Measurements from ENCODE around the gene DNAJC22. TPM values are rescaled to one million over a fixed set of nuclear protein-coding genes. Genes with fewer than 3 reads are reported as not detected.

Gene DNAJC22
- polyA plus RNA-seq, 1 donor from 2014 or later, result not detected

- H3K4me1 Mint-ChIP-seq, result peaks cover 2 to 15% (median 11%) of the 10 kb centered on the region in 3 donors
- peaks cover 58% of the 10 kb centered on the region for H3K27me3 Mint-ChIP-seq
- peak overlapping the region in 1 of 3 donors; percentile 4 for H3K27ac Mint-ChIP-seq
- H3K4me3 Mint-ChIP-seq, result peak overlapping the region in 1 of 4 donors; percentile 62
- no peaks in the 10 kb centered on the region for H3K9me3 Mint-ChIP-seq
- peaks cover 2% of the 10 kb centered on the region for H3K36me3 Mint-ChIP-seq
Observed at GRCh38 chr12:49335955-49336644, 10.6 kb upstream of the DNAJC22 start.

- Mint-ChIP-seq H3K4me1 (peaks cover 2 to 15% (median 11%) of the 10 kb centered on the region in 3 donors), H3K4me3 (peak within 1 kb of the TSS; percentile 22 to 92 (median 67)), H3K27me3 (peaks cover 59% of the 10 kb centered on the region), H3K27ac (peak within 1 kb of the TSS; percentile 25 to 86 (median 84)), H3K9me3 (no peaks in the 10 kb centered on the region), H3K36me3 (peaks cover 2% of the 10 kb centered on the region)
Observed at GRCh38 chr12:49336645-49337584, 9.8 kb upstream of the DNAJC22 start, which contains the start of gene C1QL4. TSS of gene C1QL4 (minus strand) at chr12:49337188. CDS start at chr12:49336477, 711 bp downstream.

GRCh38 chr12:49338830-49339463 is 7.7 kb upstream of the DNAJC22 start:
- no peaks in the 10 kb centered on the region for H3K36me3 Mint-ChIP-seq
- peak overlapping the region in 2 of 4 donors; percentile 22 to 53 for H3K4me3 Mint-ChIP-seq
- H3K27me3 Mint-ChIP-seq, result peaks cover 54% of the 10 kb centered on the region
- peak overlapping the region in 1 of 3 donors; percentile 25 for H3K27ac Mint-ChIP-seq
- peaks cover 11 to 21% (median 16%) of the 10 kb centered on the region in 3 donors for H3K4me1 Mint-ChIP-seq
- no peaks in the 10 kb centered on the region for H3K9me3 Mint-ChIP-seq

- no peaks in the 10 kb centered on the region for H3K36me3 Mint-ChIP-seq
- no peaks in the 10 kb centered on the region for H3K9me3 Mint-ChIP-seq
- H3K4me1 Mint-ChIP-seq, result peaks cover 12 to 21% (median 16%) of the 10 kb centered on the region in 3 donors
- peak overlapping the region in 1 of 4 donors; percentile 53 for H3K4me3 Mint-ChIP-seq
- H3K27me3 Mint-ChIP-seq, result peaks cover 53% of the 10 kb centered on the region
- peak overlapping the region in 1 of 3 donors; percentile 25 for H3K27ac Mint-ChIP-seq
Observed at GRCh38 chr12:49339464-49339861, 7.2 kb upstream of the DNAJC22 start.

- H3K27me3 Mint-ChIP-seq, result peaks cover 47% of the 10 kb centered on the region
- H3K4me1 Mint-ChIP-seq, result peaks cover 12 to 19% (median 16%) of the 10 kb centered on the region in 3 donors
- H3K9me3 Mint-ChIP-seq, result no peaks in the 10 kb centered on the region
- peak overlapping the region in 1 of 4 donors; percentile 75 for H3K4me3 Mint-ChIP-seq
- H3K36me3 Mint-ChIP-seq, result no peaks in the 10 kb centered on the region
- peak overlapping the region in 1 of 3 donors; percentile 72 for H3K27ac Mint-ChIP-seq
Observed at GRCh38 chr12:49340095-49340870, 6.4 kb upstream of the DNAJC22 start.

- H3K36me3 Mint-ChIP-seq, result no peaks in the 10 kb centered on the region
- peaks cover 15 to 19% (median 15%) of the 10 kb centered on the region in 3 donors for H3K4me1 Mint-ChIP-seq
- H3K27me3 Mint-ChIP-seq, result peaks cover 46% of the 10 kb centered on the region
- peak overlapping the region; percentile 19 to 75 (median 34) for H3K4me3 Mint-ChIP-seq
- peaks cover 0 to 1% (median 0%) of the 10 kb centered on the region in 3 donors for H3K9me3 Mint-ChIP-seq
- H3K27ac Mint-ChIP-seq, result peak overlapping the region in 1 of 3 donors; percentile 47
Observed at GRCh38 chr12:49340971-49341776, 5.5 kb upstream of the DNAJC22 start.

GRCh38 chr12:49341777-49342065 is 5.0 kb upstream of the DNAJC22 start:
- Mint-ChIP-seq H3K27ac (no peak overlapping the region), H3K27me3 (peaks cover 48% of the 10 kb centered on the region), H3K4me1 (peaks cover 16 to 19% (median 18%) of the 10 kb centered on the region in 3 donors)

GRCh38 chr12:49342066-49342913 is 4.4 kb upstream of the DNAJC22 start:
- Mint-ChIP-seq H3K9me3 (peaks cover 0 to 1% (median 0%) of the 10 kb centered on the region in 3 donors), H3K36me3 (no peaks in the 10 kb centered on the region), H3K4me1 (peaks cover 20 to 22% (median 22%) of the 10 kb centered on the region in 3 donors), H3K27ac (peak overlapping the region in 2 of 3 donors; percentile 73 to 86), H3K27me3 (peaks cover 49% of the 10 kb centered on the region), H3K4me3 (peak overlapping the region; percentile 73 to 91 (median 90))

More at GRCh38 chr12:49341777-49342065, 5.0 kb upstream of the DNAJC22 start:
- Mint-ChIP-seq H3K4me3 (peak overlapping the region; percentile 19 to 61 (median 38)), H3K36me3 (no peaks in the 10 kb centered on the region), H3K9me3 (peaks cover 0 to 1% (median 0%) of the 10 kb centered on the region in 3 donors)

GRCh38 chr12:49342914-49343731 is 3.6 kb upstream of the DNAJC22 start:
- peak overlapping the region; percentile 73 to 91 (median 90) for H3K4me3 Mint-ChIP-seq
- H3K27ac Mint-ChIP-seq, result peak overlapping the region; percentile 73 to 86 (median 86)
- H3K36me3 Mint-ChIP-seq, result no peaks in the 10 kb centered on the region
- peaks cover 0 to 1% (median 0%) of the 10 kb centered on the region in 3 donors for H3K9me3 Mint-ChIP-seq
- H3K27me3 Mint-ChIP-seq, result peaks cover 50% of the 10 kb centered on the region
- H3K4me1 Mint-ChIP-seq, result peaks cover 20 to 24% (median 23%) of the 10 kb centered on the region in 3 donors

- Mint-ChIP-seq H3K4me3 (peak overlapping the region; percentile 41 to 91 (median 64)), H3K4me1 (peaks cover 22 to 24% (median 23%) of the 10 kb centered on the region in 3 donors), H3K36me3 (no peaks in the 10 kb centered on the region), H3K9me3 (peaks cover 0 to 1% (median 0%) of the 10 kb centered on the region in 3 donors), H3K27me3 (peaks cover 49% of the 10 kb centered on the region), H3K27ac (peak overlapping the region in 1 of 3 donors; percentile 59)
Observed at GRCh38 chr12:49344486-49345050, 2.1 kb upstream of the DNAJC22 start.

- Mint-ChIP-seq H3K36me3 (no peaks in the 10 kb centered on the region), H3K4me1 (peaks cover 21 to 23% (median 22%) of the 10 kb centered on the region in 3 donors), H3K9me3 (peaks cover 0 to 1% (median 0%) of the 10 kb centered on the region in 3 donors), H3K27ac (peak overlapping the region in 1 of 3 donors; percentile 28), H3K27me3 (peaks cover 48% of the 10 kb centered on the region), H3K4me3 (peak overlapping the region; percentile 55 to 91 (median 76))
Observed at GRCh38 chr12:49345051-49345824, 1.4 kb upstream of the DNAJC22 start.

All from IgD-negative memory B cell (primary cell).